GM23338 (cell line): ENCODE data around the gene ARHGAP10. TPM values are rescaled to one million over a fixed set of nuclear protein-coding genes. Genes with fewer than 3 reads are reported as not detected.

Experiments used
- ATAC-seq: fragments of 200-7000 bp; cut with Tn5 transposase; 3 replicates; pipeline ENCODE4 v1.9.1; 2020
- DNase-seq: peaks from one replicate; pipeline ENCODE4 v3.0.0-alpha.2; 2015; ENCODE audit warnings: low spot score
- H2AFZ ChIP-seq: fragments of 200-600 bp; sonication (generic); 2 replicates; pipeline ENCODE4 v1.8.0; 2016; ENCODE audit warnings: antibody characterized with exemption, mild to moderate bottlenecking, moderate library complexity
- H3F3A ChIP-seq: fragments of 200-600 bp; sonication (generic); replicated peaks from 2 replicates; pipeline ENCODE4 v1.8.0; 2017; ENCODE audit warnings: antibody characterized with exemption, mixed run types, low read depth
- H3K27ac ChIP-seq: fragments of 200-600 bp; sonication (generic); 2 replicates; pipeline ENCODE4 v1.6.1; 2016; ENCODE audit warnings: low read depth
- H3K27me3 ChIP-seq: fragments of 200-600 bp; sonication (generic); 2 replicates; pipeline ENCODE4 v1.8.0; 2016; ENCODE audit warnings: mild to moderate bottlenecking, mixed run types, moderate library complexity; ENCODE audit not compliant: insufficient read depth
- H3K36me3 ChIP-seq: fragments of 200-600 bp; sonication (generic); 2 replicates; pipeline ENCODE4 v1.8.0; 2016; ENCODE audit warnings: mild to moderate bottlenecking; ENCODE audit not compliant: insufficient read depth
- H3K4me1 ChIP-seq: fragments of 200-600 bp; sonication (generic); 2 replicates; pipeline ENCODE4 v1.8.0; 2016; ENCODE audit warnings: mild to moderate bottlenecking, moderate library complexity; ENCODE audit not compliant: insufficient read depth
- H3K4me2 ChIP-seq: fragments of 200-600 bp; sonication (generic); 2 replicates; pipeline ENCODE4 v1.7.1; 2017; ENCODE audit warnings: mixed run types
- H3K4me3 ChIP-seq: fragments of 200-600 bp; sonication (generic); 2 replicates; pipeline ENCODE4 v1.6.1; 2016; ENCODE audit warnings: mixed run types
- H3K79me2 ChIP-seq: fragments of 200-600 bp; sonication (generic); replicated peaks from 2 replicates; pipeline ENCODE4 v1.8.0; 2017; ENCODE audit warnings: mild to moderate bottlenecking; ENCODE audit not compliant: insufficient read depth
- H3K9me2 ChIP-seq: fragments of 200-600 bp; sonication (generic); 2 replicates; pipeline ENCODE4 v1.8.0; 2017; ENCODE audit not compliant: insufficient read depth
- H4K20me1 ChIP-seq: fragments of 200-600 bp; sonication (generic); replicated peaks from 2 replicates; pipeline ENCODE4 v1.8.0; 2017; ENCODE audit warnings: mild to moderate bottlenecking; ENCODE audit not compliant: insufficient read depth
- H3K27ac Mint-ChIP-seq: 2 replicates; pipeline ENCODE4 v1.8.0; 2020; ENCODE audit warnings: inconsistent platforms, mild to moderate bottlenecking, moderate library complexity, mixed read lengths
- H3K27me3 Mint-ChIP-seq: 3 replicates; pipeline ENCODE4 v1.8.0; 2022; ENCODE audit warnings: low read depth, mild to moderate bottlenecking, moderate library complexity, mixed read lengths, inconsistent platforms; ENCODE audit not compliant: insufficient read depth, poor library complexity
- H3K36me3 Mint-ChIP-seq: 3 replicates; pipeline ENCODE4 v1.8.0; 2021; ENCODE audit warnings: low read depth, mild to moderate bottlenecking, inconsistent platforms, moderate library complexity, mixed read lengths
- H3K4me1 Mint-ChIP-seq: 3 replicates; pipeline ENCODE4 v1.8.0; 2020; ENCODE audit warnings: mild to moderate bottlenecking, inconsistent platforms, mixed read lengths
- H3K4me3 Mint-ChIP-seq: 3 replicates; pipeline ENCODE4 v1.8.0; 2021; ENCODE audit warnings: moderate library complexity, mild to moderate bottlenecking, inconsistent platforms, mixed read lengths
- H3K9me3 Mint-ChIP-seq: 3 replicates; pipeline ENCODE4 v1.8.0; 2020; ENCODE audit warnings: moderate library complexity, mild to moderate bottlenecking, inconsistent platforms, mixed read lengths
- CREB1 ChIP-seq: fragments of 250-450 bp; sonication (Bioruptor Pico); IDR thresholded peaks from 2 replicates; pipeline ENCODE4 v1.5.0; 2020; ENCODE audit warnings: low read depth, mild to moderate bottlenecking, moderate library complexity
- CTCF ChIP-seq, 2 experiments: fragments of 200-600 bp in 1 of 2; sonication (generic) in 1 of 2; conservative IDR thresholded peaks; 2 replicates each; pipeline versions ENCODE4 v1.5.1 to v1.6.1; 2016 to 2017; ENCODE audit warnings: antibody characterized with exemption in 2 of 2, low read depth in 2 of 2, mild to moderate bottlenecking in 2 of 2, moderate library complexity in 1 of 2
- ETS1 ChIP-seq: IDR thresholded peaks from 2 replicates; pipeline ENCODE4 v1.6.1; 2016; ENCODE audit warnings: antibody characterized with exemption
- EZH2 ChIP-seq: fragments of 200-600 bp; sonication (generic); IDR thresholded peaks from one replicate; pipeline ENCODE4 v1.8.0; 2017; ENCODE audit warnings: antibody characterized with exemption, mild to moderate bottlenecking, low read depth; ENCODE audit not compliant: unreplicated experiment
- JUNB ChIP-seq: IDR thresholded peaks from one replicate; pipeline ENCODE4 v1.6.1; 2016; ENCODE audit warnings: antibody characterized with exemption; ENCODE audit not compliant: unreplicated experiment
- NANOG ChIP-seq: IDR thresholded peaks from 2 replicates; pipeline ENCODE4 v1.6.1; 2016; ENCODE audit warnings: antibody characterized with exemption, borderline replicate concordance
- POLR2AphosphoS5 ChIP-seq: IDR thresholded peaks from 2 replicates; pipeline ENCODE4 v1.6.1; 2016; ENCODE audit warnings: antibody characterized with exemption, low read depth
- REST ChIP-seq: IDR thresholded peaks from one replicate; pipeline ENCODE4 v1.6.1; 2018; ENCODE audit warnings: antibody characterized with exemption; ENCODE audit not compliant: unreplicated experiment
- STAT1 ChIP-seq: IDR thresholded peaks from one replicate; pipeline ENCODE4 v1.6.1; 2016; ENCODE audit warnings: antibody characterized with exemption; ENCODE audit not compliant: unreplicated experiment
- ZNF114 ChIP-seq: fragments of 250-450 bp; sonication (Bioruptor Pico); IDR thresholded peaks from 2 replicates; pipeline ENCODE4 v1.5.0; 2020; ENCODE audit warnings: mild to moderate bottlenecking, moderate library complexity
- ZNF462 ChIP-seq: fragments of 250-450 bp; sonication (Bioruptor Pico); IDR thresholded peaks from 2 replicates; pipeline ENCODE4 v1.5.0; 2020; ENCODE audit warnings: mild to moderate bottlenecking, moderate library complexity
- polyA plus RNA-seq: library from polyadenylated mRNA; unstranded; fragments of >200 nt; fragmentation: Nextera tagmentation; extraction: Ambion mirVana; gene quantifications from 2 replicates; pipeline ENCODE4 v1.2.1, GENCODE V29; 2016
- total RNA-seq: library from RNA; depleted of rRNA; stranded (reverse); fragments of >200 nt; shearing (Covaris generic); gene quantifications from 2 replicates; pipeline ENCODE4 v1.2.3, GENCODE V29; 2014

The ARHGAP10 gene
- total and polyA plus RNA-seq, 2 experiments from 2014 or later = 5.1 to 6.3 TPM

GRCh38 chr4:147830102-147830463, 98.2 kb downstream of the ARHGAP10 start (continued):
- no peak for TF ChIP-seq ZNF462
- TF ChIP-seq ZNF114 (CRISPR knock-in tag) = no peak
- no peak for TF ChIP-seq POLR2AphosphoS5
- no peak for TF ChIP-seq EZH2

GRCh38 chr4:147830987-147831386, 99.1 kb downstream of the ARHGAP10 start:
- Mint-ChIP-seq H3K4me1 (peaks cover 24% of the 10 kb centered on the region), H3K4me3 (no peak overlapping the region), H3K9me3 (no peaks in the 10 kb centered on the region), H3K36me3 (no peaks in the 10 kb centered on the region; the same call in 2 of the 3 replicates), H3K27ac (no peak overlapping the region), H3K27me3 (no peaks in the 10 kb centered on the region)
- H3F3A ChIP-seq = no peaks in the 10 kb centered on the region
- no peaks in the 10 kb centered on the region for H3K9me2 ChIP-seq
- H3K36me3 ChIP-seq = no peaks in the 10 kb centered on the region
- H3K4me2 ChIP-seq = no peak overlapping the region
- H4K20me1 ChIP-seq = no peaks in the 10 kb centered on the region
- peaks cover 16% of the 10 kb centered on the region; the same call in 1 of the 2 replicates for H3K4me1 ChIP-seq
- DNase-seq (no peak), ATAC-seq (no peak)
- no peaks in the 10 kb centered on the region for H3K27me3 ChIP-seq
- H3K4me3 ChIP-seq = no peak overlapping the region
- H2AFZ ChIP-seq = no peak overlapping the region
- no peak overlapping the region for H3K27ac ChIP-seq
- H3K79me2 ChIP-seq = no peaks in the 10 kb centered on the region
- TF ChIP-seq CTCF (conservative IDR thresholded peaks at IDR 0.05; ENCODE audit: low read depth in 2 of 2) (no peak), ETS1 (no peak), JUNB (no peak), REST (no peak), NANOG (no peak), EZH2 (no peak), CREB1 (CRISPR knock-in tag) (no peak), ZNF114 (CRISPR knock-in tag) (no peak), STAT1 (no peak)
